ENCODE results near the gene SLK.

DNA sequence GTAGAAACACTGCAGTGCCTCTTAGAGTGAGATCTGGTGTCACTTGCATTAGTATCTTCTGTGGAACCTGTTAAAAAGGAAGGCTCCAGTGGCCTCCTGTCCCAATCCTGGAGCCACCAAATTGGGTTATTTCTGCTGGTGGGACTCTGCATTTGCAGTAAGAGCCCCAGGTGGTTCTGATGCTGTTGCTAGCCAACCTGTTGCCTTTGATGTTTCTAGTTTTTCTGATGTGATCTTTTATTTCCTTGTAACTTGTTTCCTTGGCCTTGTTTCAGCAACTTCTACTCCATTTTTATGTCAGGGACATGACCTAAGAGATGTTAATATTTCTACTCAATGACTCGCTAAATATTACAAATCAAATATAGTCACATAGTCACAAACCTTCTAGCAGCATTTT lies 36.5 kb upstream of the SLK start:
- TF ChIP-seq FOXM1 (CRISPR knock-in tag; IDR thresholded peaks at IDR 0.05), result no peak
- no peak for TF ChIP-seq CTCF (CRISPR knock-in tag; IDR thresholded peaks at IDR 0.05)
- no peak for TF ChIP-seq TARDBP (CRISPR knock-in tag; IDR thresholded peaks at IDR 0.05)
- TF ChIP-seq ZFP62 (CRISPR knock-in tag; IDR thresholded peaks at IDR 0.05), result no peak
- no peak for TF ChIP-seq ZNF256 (CRISPR knock-in tag; conservative IDR thresholded peaks at IDR 0.05)
- TF ChIP-seq ZNF335 (CRISPR knock-in tag; IDR thresholded peaks at IDR 0.05), result no peak
- no peak for TF ChIP-seq ZNF274 (CRISPR knock-in tag; IDR thresholded peaks at IDR 0.05)
- TF ChIP-seq HMGXB4 (CRISPR knock-in tag; IDR thresholded peaks at IDR 0.05; ENCODE audit: borderline replicate concordance in 1 of 2, low read depth in 1 of 2), result no peak
- TF ChIP-seq, protein P1, sequence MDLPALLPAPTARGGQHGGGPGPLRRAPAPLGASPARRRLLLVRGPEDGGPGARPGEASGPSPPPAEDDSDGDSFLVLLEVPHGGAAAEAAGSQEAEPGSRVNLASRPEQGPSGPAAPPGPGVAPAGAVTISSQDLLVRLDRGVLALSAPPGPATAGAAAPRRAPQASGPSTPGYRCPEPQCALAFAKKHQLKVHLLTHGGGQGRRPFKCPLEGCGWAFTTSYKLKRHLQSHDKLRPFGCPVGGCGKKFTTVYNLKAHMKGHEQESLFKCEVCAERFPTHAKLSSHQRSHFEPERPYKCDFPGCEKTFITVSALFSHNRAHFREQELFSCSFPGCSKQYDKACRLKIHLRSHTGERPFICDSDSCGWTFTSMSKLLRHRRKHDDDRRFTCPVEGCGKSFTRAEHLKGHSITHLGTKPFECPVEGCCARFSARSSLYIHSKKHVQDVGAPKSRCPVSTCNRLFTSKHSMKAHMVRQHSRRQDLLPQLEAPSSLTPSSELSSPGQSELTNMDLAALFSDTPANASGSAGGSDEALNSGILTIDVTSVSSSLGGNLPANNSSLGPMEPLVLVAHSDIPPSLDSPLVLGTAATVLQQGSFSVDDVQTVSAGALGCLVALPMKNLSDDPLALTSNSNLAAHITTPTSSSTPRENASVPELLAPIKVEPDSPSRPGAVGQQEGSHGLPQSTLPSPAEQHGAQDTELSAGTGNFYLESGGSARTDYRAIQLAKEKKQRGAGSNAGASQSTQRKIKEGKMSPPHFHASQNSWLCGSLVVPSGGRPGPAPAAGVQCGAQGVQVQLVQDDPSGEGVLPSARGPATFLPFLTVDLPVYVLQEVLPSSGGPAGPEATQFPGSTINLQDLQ (CRISPR knock-in tag; IDR thresholded peaks at IDR 0.05), result no peak
- TF ChIP-seq SOX6 (IDR thresholded peaks at IDR 0.05), result no peak
- no peak for TF ChIP-seq SOX6 (CRISPR knock-in tag; IDR thresholded peaks at IDR 0.05)
- TF ChIP-seq ZZZ3 (CRISPR knock-in tag; IDR thresholded peaks at IDR 0.05; ENCODE audit: borderline replicate concordance), result no peak
- TF ChIP-seq TCF7L2 (IDR thresholded peaks at IDR 0.05; ENCODE audit: low read depth, low read length), result no peak
- no peak for TF ChIP-seq EP300 (IDR thresholded peaks at IDR 0.05; ENCODE audit: low read depth in 2 of 2, low read length in 2 of 2)
- TF ChIP-seq EP300 (CRISPR knock-in tag; IDR thresholded peaks at IDR 0.05; ENCODE audit: borderline replicate concordance), result no peak

Data from HepG2 (cell line).